Occipital lobe (tissue), 2 donors: ENCODE data around the gene ZNF79. TPM values are rescaled to one million over a fixed set of nuclear protein-coding genes. Genes with fewer than 3 reads are reported as not detected.

ENCODE experiments used
- small RNA-seq: library from RNA; depleted of rRNA; stranded (forward); fragments of <200 nt; gene quantifications from one replicate; pipeline ENCODE3, GENCODE V24; 2014
- total RNA-seq: library from RNA; depleted of rRNA; stranded (reverse); fragments of >200 nt; gene quantifications from one replicate; pipeline ENCODE4 v1.2.3, GENCODE V29; 2014

ZNF79 gene
- total RNA-seq, 1 donor from 2014 or later: 12.8 TPM

Small RNAs within 50 kb of the gene (small RNA-seq; reads per million reads assigned to genes)
- gene RF00019: not detected
- 69.8 reads per million, percentile 96 among the genes with 10 or more reads in this experiment for gene SNORA65

Other genes with a start within 250 kb of the ZNF79 start
- gene GARNL3, start 159.6 kb upstream of the ZNF79 start, total RNA-seq: 76.4 TPM
- gene SLC2A8, start 27.2 kb upstream of the ZNF79 start, total RNA-seq: 9.2 TPM
- 798 TPM for gene RPL12, start 27.0 kb downstream of the ZNF79 start, total RNA-seq
- gene LRSAM1, start 27.1 kb downstream of the ZNF79 start, total RNA-seq: 23.7 TPM
- 78.5 TPM for gene STXBP1, start 187.9 kb downstream of the ZNF79 start, total RNA-seq